NB4 (cell line): ENCODE measurements around the gene SAFB.

ENCODE experiments used
- MYC ChIP-seq: IDR thresholded peaks from 2 replicates; pipeline ENCODE4 v1.6.1; 2011; ENCODE audit warnings: low read depth, low read length
- POLR2A ChIP-seq: IDR thresholded peaks from 2 replicates; pipeline ENCODE4 v1.6.1; 2011; ENCODE audit warnings: mild to moderate bottlenecking; ENCODE audit not compliant: insufficient read length; ENCODE audit errors: extremely low read depth
- TF ChIP-seq, protein P1 (sequence below): IDR thresholded peaks from one replicate; pipeline ENCODE4 v1.5.1; 2012; ENCODE audit warnings: low read depth, low read length
- TF ChIP-seq, protein P2 (sequence below): IDR thresholded peaks from 2 replicates; pipeline ENCODE4 v1.6.1; 2011; ENCODE audit warnings: low read depth, low read length

DNA sequence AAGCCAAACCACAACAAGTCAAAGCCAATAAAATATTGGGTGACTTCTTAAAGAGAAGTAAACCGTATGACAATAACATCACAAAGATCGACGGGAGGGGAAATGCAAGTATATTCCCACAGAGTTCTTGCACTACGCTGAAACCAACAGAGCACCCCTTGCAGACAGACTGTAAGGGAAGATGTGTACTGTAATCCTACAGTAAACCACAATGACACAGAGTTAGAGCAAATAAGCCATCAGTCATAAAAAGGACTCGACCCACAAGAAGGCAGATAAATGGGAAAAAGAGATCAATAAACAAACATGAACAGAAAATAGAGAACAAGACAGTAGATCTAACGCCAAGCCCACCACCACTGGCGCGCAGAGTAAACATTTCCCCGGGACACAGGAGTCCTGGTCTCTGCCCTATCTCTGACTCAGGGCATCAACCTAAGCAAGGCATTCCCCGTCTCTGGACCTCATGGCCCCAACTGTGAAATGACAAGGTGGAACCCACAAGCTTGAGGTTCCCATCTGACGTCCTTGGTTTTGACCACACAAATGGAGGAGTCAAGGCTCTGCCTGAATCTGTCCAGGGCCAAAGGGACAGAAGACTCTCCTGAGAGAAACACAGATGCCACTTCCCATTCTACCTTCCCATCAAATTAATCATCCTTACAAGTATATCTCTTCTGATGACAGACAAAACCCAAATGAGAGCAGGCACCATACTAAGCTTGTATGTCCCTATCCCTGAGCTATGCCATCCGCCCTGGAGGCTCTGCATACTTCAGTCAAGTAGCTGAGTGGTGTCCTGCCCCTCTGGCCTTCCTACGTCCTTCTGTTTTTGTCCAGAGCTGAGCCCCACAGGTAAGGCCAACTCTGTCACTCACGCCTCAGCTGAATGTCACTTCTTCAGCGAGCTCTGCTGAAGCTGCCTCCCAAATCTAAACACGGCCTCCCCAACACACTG, 15.3 kb upstream of the SAFB start:
- TF ChIP-seq POLR2A = no peak
- TF ChIP-seq, protein P1, sequence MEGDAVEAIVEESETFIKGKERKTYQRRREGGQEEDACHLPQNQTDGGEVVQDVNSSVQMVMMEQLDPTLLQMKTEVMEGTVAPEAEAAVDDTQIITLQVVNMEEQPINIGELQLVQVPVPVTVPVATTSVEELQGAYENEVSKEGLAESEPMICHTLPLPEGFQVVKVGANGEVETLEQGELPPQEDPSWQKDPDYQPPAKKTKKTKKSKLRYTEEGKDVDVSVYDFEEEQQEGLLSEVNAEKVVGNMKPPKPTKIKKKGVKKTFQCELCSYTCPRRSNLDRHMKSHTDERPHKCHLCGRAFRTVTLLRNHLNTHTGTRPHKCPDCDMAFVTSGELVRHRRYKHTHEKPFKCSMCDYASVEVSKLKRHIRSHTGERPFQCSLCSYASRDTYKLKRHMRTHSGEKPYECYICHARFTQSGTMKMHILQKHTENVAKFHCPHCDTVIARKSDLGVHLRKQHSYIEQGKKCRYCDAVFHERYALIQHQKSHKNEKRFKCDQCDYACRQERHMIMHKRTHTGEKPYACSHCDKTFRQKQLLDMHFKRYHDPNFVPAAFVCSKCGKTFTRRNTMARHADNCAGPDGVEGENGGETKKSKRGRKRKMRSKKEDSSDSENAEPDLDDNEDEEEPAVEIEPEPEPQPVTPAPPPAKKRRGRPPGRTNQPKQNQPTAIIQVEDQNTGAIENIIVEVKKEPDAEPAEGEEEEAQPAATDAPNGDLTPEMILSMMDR = no peak
- TF ChIP-seq, protein P2, sequence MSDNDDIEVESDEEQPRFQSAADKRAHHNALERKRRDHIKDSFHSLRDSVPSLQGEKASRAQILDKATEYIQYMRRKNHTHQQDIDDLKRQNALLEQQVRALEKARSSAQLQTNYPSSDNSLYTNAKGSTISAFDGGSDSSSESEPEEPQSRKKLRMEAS = no peak
- no peak for TF ChIP-seq MYC
